ENCODE results near the gene HOXD3.

DNA sequence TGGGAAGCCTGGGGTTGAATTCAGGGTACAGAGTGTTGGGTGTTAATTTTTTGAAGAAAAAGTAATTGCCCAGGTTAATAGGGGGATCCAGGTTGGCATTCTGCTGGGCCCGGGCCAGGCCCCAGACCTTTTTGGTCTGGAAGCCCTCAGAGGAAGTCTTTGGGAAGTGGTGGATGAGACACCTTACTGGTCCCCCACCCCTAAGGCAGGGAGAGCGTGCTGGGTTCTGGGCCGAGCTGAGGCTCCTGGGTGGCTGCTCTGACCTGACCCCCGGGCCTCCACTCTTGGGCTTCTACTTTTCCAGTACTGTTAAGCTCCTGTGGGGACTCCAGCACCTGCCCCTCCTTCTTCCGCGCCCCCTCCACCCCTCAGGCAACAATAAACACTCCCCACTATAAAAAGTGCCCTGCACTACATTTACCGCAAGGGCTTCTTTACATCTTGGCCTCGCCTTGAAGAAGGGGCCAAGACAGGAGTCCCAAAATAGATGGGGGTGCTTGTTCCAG, 753 bp upstream of the HOXD3 start:
- no peak for TF ChIP-seq POLR2A (IDR thresholded peaks at IDR 0.05)
- no peak for TF ChIP-seq CTCF (IDR thresholded peaks at IDR 0.05)

Measured in gastroesophageal sphincter (tissue), 3 donors.